GM19023 (cell line): ENCODE results near the gene RNF207.

Experiments
- ATAC-seq: cut with Tn5 transposase; IDR thresholded peaks from one replicate; pipeline ENCODE4 v1.9.1; 2021; ENCODE audit warnings: mild to moderate bottlenecking, moderate library complexity; ENCODE audit not compliant: unreplicated experiment

Gene RNF207

GRCh38 chr1:6205849-6206519 lies at the start of gene RNF207:
Gene RNF207 (plus strand): TSS chr1:6206119. CDS start chr1:6206536, 417 bp downstream.
- ATAC-seq: peak; percentile 57

GRCh38 chr1:6157132-6157527 lies 48.8 kb upstream of the RNF207 start:
- no peak for ATAC-seq

GRCh38 chr1:6157528-6158174 lies 48.3 kb upstream of the RNF207 start:
- ATAC-seq: no peak

GRCh38 chr1:6158181-6158580 lies 47.7 kb upstream of the RNF207 start:
- ATAC-seq: no peak

- no peak for ATAC-seq
These were observed 43.6 kb upstream of the RNF207 start for GRCh38 chr1:6162341-6162740.

GRCh38 chr1:6162773-6163172 lies 43.1 kb upstream of the RNF207 start:
- no peak for ATAC-seq

GRCh38 chr1:6163191-6163972 lies 42.5 kb upstream of the RNF207 start:
- ATAC-seq: no peak

GRCh38 chr1:6163973-6164617 lies 41.8 kb upstream of the RNF207 start:
- ATAC-seq: no peak

GRCh38 chr1:6165027-6165426 lies 40.9 kb upstream of the RNF207 start:
- ATAC-seq: no peak

- ATAC-seq: no peak
These were observed 40.4 kb upstream of the RNF207 start for GRCh38 chr1:6165441-6165985.

- no peak for ATAC-seq
These were observed 39.7 kb upstream of the RNF207 start for GRCh38 chr1:6166221-6166620.

- ATAC-seq: no peak
These were observed 39.1 kb upstream of the RNF207 start for GRCh38 chr1:6166655-6167390.

- no peak for ATAC-seq
These were observed 38.3 kb upstream of the RNF207 start for GRCh38 chr1:6167391-6168303.

- ATAC-seq: no peak
These were observed 36.9 kb upstream of the RNF207 start for GRCh38 chr1:6168947-6169586.

- ATAC-seq: no peak
These were observed 35.7 kb upstream of the RNF207 start for GRCh38 chr1:6170116-6170741.

GRCh38 chr1:6170742-6171201 lies 35.1 kb upstream of the RNF207 start:
- ATAC-seq: no peak

GRCh38 chr1:6171548-6172124 lies 34.3 kb upstream of the RNF207 start:
- no peak for ATAC-seq

- ATAC-seq: no peak
These were observed 33.4 kb upstream of the RNF207 start for GRCh38 chr1:6172549-6172948.
